Measurements from ENCODE around the gene PSMD2.

PSMD2 gene

GRCh38 chr3:184298759-184299487 lies at the start of gene PSMD2:
PSMD2 (plus strand) TSS chr3:184299241; CDS start chr3:184299267, 26 bp downstream.
- peaks cover 16% of the 10 kb centered on the region for H3K79me2 ChIP-seq (ENCODE audit: insufficient read depth, low read length)
- peak within 1 kb of the TSS; percentile 85 for H3K4me2 ChIP-seq (ENCODE audit: low read depth, low read length, poor library complexity, severe bottlenecking)
- H3F3A ChIP-seq (ENCODE audit: insufficient read depth), result no peaks in the 10 kb centered on the region
- H3K27ac ChIP-seq (ENCODE audit: low read depth, low read length), result peak within 1 kb of the TSS; percentile 56
- peak within 1 kb of the TSS; percentile 92 for H3K9ac ChIP-seq (ENCODE audit: low read length)
- no peaks in the 10 kb centered on the region for H3K9me2 ChIP-seq (replicated peaks; ENCODE audit: insufficient read depth, low read length)
- H3K9me3 ChIP-seq (ENCODE audit: insufficient read depth, low read length), result no peaks in the 10 kb centered on the region
- H3K27me3 ChIP-seq (ENCODE audit: low read length), result no peaks in the 10 kb centered on the region
- H3K36me3 ChIP-seq (ENCODE audit: low read length), result peaks cover 7% of the 10 kb centered on the region; the same call in 1 of the 2 replicates
- peak within 1 kb of the TSS; percentile 72 for H2AFZ ChIP-seq (ENCODE audit: low read depth, low read length, severe bottlenecking)
- H3K4me3 ChIP-seq (ENCODE audit: insufficient read depth, low read length, poor library complexity, severe bottlenecking), result peak within 1 kb of the TSS; percentile 89
- no peak for TF ChIP-seq CTCF (IDR thresholded peaks at IDR 0.05; ENCODE audit: insufficient read depth, low read length, poor library complexity, severe bottlenecking)
- no peak for TF ChIP-seq EZH2phosphoT487 (conservative IDR thresholded peaks at IDR 0.05; ENCODE audit: low read length)
- no peaks in the 10 kb centered on the region for H4K20me1 ChIP-seq (ENCODE audit: low read depth, low read length)

DNA sequence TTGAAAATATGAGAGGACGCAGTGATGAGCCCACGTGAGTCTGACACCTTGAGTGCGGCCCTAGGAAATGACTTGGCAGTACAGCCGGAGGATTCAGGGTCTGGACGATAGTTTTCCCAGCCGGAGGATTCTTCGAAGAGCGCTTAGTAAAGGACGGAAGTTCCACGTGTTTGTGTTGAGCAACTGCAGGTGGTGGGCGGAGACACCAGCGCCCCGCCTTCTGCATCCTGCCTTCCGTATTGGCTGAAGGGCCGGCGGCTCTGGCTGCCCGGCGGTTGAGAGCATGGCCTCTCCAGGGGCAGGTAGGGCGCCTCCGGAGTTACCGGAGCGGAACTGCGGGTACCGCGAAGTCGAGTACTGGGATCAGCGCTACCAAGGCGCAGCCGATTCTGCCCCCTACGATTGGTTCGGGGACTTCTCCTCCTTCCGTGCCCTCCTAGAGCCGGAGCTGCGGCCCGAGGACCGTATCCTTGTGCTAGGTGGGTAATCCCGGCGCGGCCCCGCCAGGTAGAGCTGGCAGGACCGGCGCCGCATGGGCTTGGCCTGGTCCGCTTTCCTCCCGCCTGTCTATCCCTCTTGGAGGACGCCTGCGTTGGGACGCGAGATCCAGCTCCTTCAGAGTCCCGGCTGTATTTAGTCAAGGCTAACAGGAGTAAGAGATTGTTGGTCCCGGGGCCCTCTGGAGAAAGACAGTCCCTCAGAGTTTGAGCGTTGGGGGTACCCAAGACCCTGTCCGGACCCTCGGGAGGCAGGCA lies 49.5 kb upstream of the PSMD2 start, which contains the start of gene EEF1AKMT4:
TSS of gene EEF1AKMT4 (plus strand) at position 261 of the 755 bp plus-strand sequence. CDS start at position 284, 23 bp downstream.
- peak within 1 kb of the TSS; percentile 83 for H3K27ac ChIP-seq (ENCODE audit: low read depth, low read length)
- 0 out of 2 replicates have a peak, but pooled peaks cover 4% of the 10 kb centered on the region for H3F3A ChIP-seq (ENCODE audit: insufficient read depth)
- H3K9me2 ChIP-seq (replicated peaks; ENCODE audit: insufficient read depth, low read length), result no peaks in the 10 kb centered on the region
- TF ChIP-seq EZH2phosphoT487 (conservative IDR thresholded peaks at IDR 0.05; ENCODE audit: low read length) (no peak), CTCF (IDR thresholded peaks at IDR 0.05; ENCODE audit: insufficient read depth, low read length, poor library complexity, severe bottlenecking) (no peak)
- peak within 1 kb of the TSS; percentile 97 for H3K4me3 ChIP-seq (ENCODE audit: insufficient read depth, low read length, poor library complexity, severe bottlenecking)
- H3K9ac ChIP-seq (ENCODE audit: low read length), result peak within 1 kb of the TSS; percentile 94
- no peaks in the 10 kb centered on the region for H3K9me3 ChIP-seq (ENCODE audit: insufficient read depth, low read length)
- peak within 1 kb of the TSS; percentile 82 for H3K4me2 ChIP-seq (ENCODE audit: low read depth, low read length, poor library complexity, severe bottlenecking)
- peak within 1 kb of the TSS; percentile 98 for H2AFZ ChIP-seq (ENCODE audit: low read depth, low read length, severe bottlenecking)
- H3K79me2 ChIP-seq (ENCODE audit: insufficient read depth, low read length), result peaks cover 22% of the 10 kb centered on the region
- H4K20me1 ChIP-seq (ENCODE audit: low read depth, low read length), result no peaks in the 10 kb centered on the region
- H3K27me3 ChIP-seq (ENCODE audit: low read length), result no peaks in the 10 kb centered on the region
- no peaks in the 10 kb centered on the region for H3K36me3 ChIP-seq (ENCODE audit: low read length)

DNA sequence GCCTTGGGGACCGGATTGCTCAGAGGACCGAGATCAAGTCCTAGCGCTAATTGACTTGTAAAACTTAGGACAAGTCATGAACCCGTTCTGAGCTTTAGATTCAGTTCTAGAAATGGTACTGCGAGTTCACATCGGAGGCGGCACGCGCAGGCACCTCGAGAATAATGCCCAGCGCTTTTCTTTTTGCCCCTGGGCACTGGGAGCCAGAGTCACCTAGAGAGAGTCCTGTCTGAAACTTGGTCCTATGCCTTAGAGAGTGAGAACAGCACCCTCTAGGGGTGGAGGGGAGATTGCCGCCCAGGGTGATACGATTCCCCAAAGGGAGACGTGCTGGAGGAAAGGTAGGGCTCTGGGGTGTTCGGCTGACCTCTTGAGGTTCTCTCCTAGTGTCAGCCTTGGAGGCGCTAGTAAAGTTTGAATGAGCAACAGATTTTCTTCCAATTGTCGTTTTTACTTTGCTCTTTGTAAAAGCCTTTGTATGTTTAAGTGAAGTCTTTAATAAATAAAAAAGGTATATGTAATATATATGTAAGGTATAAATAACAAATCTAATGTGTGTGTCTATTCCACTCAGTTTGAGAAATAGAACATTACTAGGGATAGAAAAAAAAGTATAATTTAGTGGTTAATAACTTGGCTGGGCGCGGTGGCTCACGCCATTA lies 48.7 kb upstream of the PSMD2 start:
- Histone ChIP-seq H3K4me3 (ENCODE audit: insufficient read depth, low read length, poor library complexity, severe bottlenecking) (peak overlapping the region; percentile 64), H3K9me2 (replicated peaks; ENCODE audit: insufficient read depth, low read length) (no peaks in the 10 kb centered on the region), H3K27ac (ENCODE audit: low read depth, low read length) (peak overlapping the region; percentile 46), H3K36me3 (ENCODE audit: low read length) (no peaks in the 10 kb centered on the region), H3K27me3 (ENCODE audit: low read length) (no peaks in the 10 kb centered on the region), H3F3A (ENCODE audit: insufficient read depth) (0 out of 2 replicates have a peak, but pooled peaks cover 4% of the 10 kb centered on the region), H3K79me2 (ENCODE audit: insufficient read depth, low read length) (peaks cover 22% of the 10 kb centered on the region), H3K9me3 (ENCODE audit: insufficient read depth, low read length) (no peaks in the 10 kb centered on the region), H3K4me2 (ENCODE audit: low read depth, low read length, poor library complexity, severe bottlenecking) (peak overlapping the region; percentile 82), H2AFZ (ENCODE audit: low read depth, low read length, severe bottlenecking) (peak overlapping the region; percentile 98), H4K20me1 (ENCODE audit: low read depth, low read length) (no peaks in the 10 kb centered on the region), H3K9ac (ENCODE audit: low read length) (peak overlapping the region; percentile 94)
- no peak for TF ChIP-seq EZH2phosphoT487 (conservative IDR thresholded peaks at IDR 0.05; ENCODE audit: low read length)
- peak; percentile 86 for TF ChIP-seq CTCF (IDR thresholded peaks at IDR 0.05; ENCODE audit: insufficient read depth, low read length, poor library complexity, severe bottlenecking)
